CD4-positive, alpha-beta memory T cell (primary cell): ENCODE measurements around the gene CEP78. TPM values are rescaled to one million over a fixed set of nuclear protein-coding genes. Genes with fewer than 3 reads are reported as not detected.

Experiments
- polyA plus RNA-seq, 2 donors: library from polyadenylated mRNA; unstranded; fragments of 300-500 nt; fragmentation: Illumina TruSeq; gene quantifications; one replicate each; pipeline ENCODE4 v1.2.3, GENCODE V29; 2021
- total RNA-seq, 2 experiments: library from RNA; stranded (reverse); gene quantifications; one replicate each; pipeline ENCODE4 v1.2.3, GENCODE V29; 2021

The CEP78 gene
- total and polyA plus RNA-seq, 4 experiments from 2014 or later: 13.7 to 27.6 (median 20.7) TPM

Other genes with a start within 250 kb of the CEP78 start
- 10 to 100 TPM; 50.7 to 57.2 TPM for gene GNAQ, start 204.3 kb upstream of the CEP78 start, total RNA-seq
- 10 to 100 TPM in 1 of 2 donors, 1 to 10 TPM in 1; 6.9 to 18.4 TPM for gene GNAQ, start 204.3 kb upstream of the CEP78 start, polyA plus RNA-seq
- 10 to 100 TPM in 1 of 2 experiments, 1 to 10 TPM in 1; 9.7 to 10.3 TPM for gene PSAT1, start 61.0 kb downstream of the CEP78 start, total RNA-seq
- 10 to 100 TPM; 12.0 to 12.2 TPM for gene PSAT1, start 61.0 kb downstream of the CEP78 start, polyA plus RNA-seq